GM23248 (cell line): ENCODE measurements around the gene CCL24.

ENCODE experiments used
- EZH2 ChIP-seq: fragments of 200-600 bp; sonication (generic); IDR thresholded peaks from 2 replicates; pipeline ENCODE4 v1.6.1; 2018; ENCODE audit warnings: antibody characterized with exemption, mild to moderate bottlenecking; ENCODE audit not compliant: insufficient read depth, poor library complexity, severe bottlenecking
- EZH2phosphoT487 ChIP-seq: fragments of 200-600 bp; sonication (generic); IDR thresholded peaks from 2 replicates; pipeline ENCODE4 v1.6.1; 2018; ENCODE audit warnings: antibody characterized with exemption, moderate library complexity, mild to moderate bottlenecking, low read depth; ENCODE audit not compliant: insufficient read depth

- TF ChIP-seq EZH2 (no peak), EZH2phosphoT487 (no peak)
Observed at GRCh38 chr7:75762350-75762917, 51.2 kb downstream of the CCL24 start.
